Liver (tissue), 9 donors: ENCODE results near the gene TCEA3. TPM values are rescaled to one million over a fixed set of nuclear protein-coding genes. Genes with fewer than 3 reads are reported as not detected.

Source experiments
- DNase-seq: peaks from one replicate; pipeline ENCODE4 v3.0.0-alpha.2; 2017; ENCODE audit warnings: low spot score
- H3K27ac ChIP-seq, 2 donors: one replicate each; pipeline ENCODE4 v1.7.0; 2013; ENCODE audit warnings: inconsistent platforms in 2 of 2, low read length in 2 of 2, control low read depth in 1 of 2, low read depth in 1 of 2, mild to moderate bottlenecking in 1 of 2
- H3K27me3 ChIP-seq, 4 donors: one replicate each; pipeline versions ENCODE4 v1.6.1 to v1.7.0; 2013; ENCODE audit warnings: low read length in 3 of 4, inconsistent platforms in 1 of 4, mild to moderate bottlenecking in 1 of 4, moderate library complexity in 1 of 4; ENCODE audit not compliant: control insufficient read depth in 4 of 4, insufficient read depth in 4 of 4
- H3K36me3 ChIP-seq, 4 donors: one replicate each; pipeline versions ENCODE4 v1.6.1 to v1.7.0; 2013; ENCODE audit warnings: low read length in 3 of 4, mild to moderate bottlenecking in 3 of 4, low read depth in 1 of 4, moderate library complexity in 1 of 4; ENCODE audit not compliant: control insufficient read depth in 4 of 4, insufficient read depth in 3 of 4
- H3K4me1 ChIP-seq, 4 donors: one replicate each; pipeline versions ENCODE4 v1.6.1 to v1.7.0; 2013; ENCODE audit warnings: low read length in 3 of 4, mild to moderate bottlenecking in 3 of 4, moderate library complexity in 1 of 4; ENCODE audit not compliant: control insufficient read depth in 4 of 4, insufficient read depth in 4 of 4
- H3K4me3 ChIP-seq, 3 donors: one replicate each; pipeline versions ENCODE4 v1.6.1 to v1.7.0; 2013; ENCODE audit warnings: low read length in 3 of 3, control low read depth in 1 of 3, low read depth in 1 of 3, mild to moderate bottlenecking in 1 of 3
- H3K9ac ChIP-seq, 2 donors: one replicate each; pipeline ENCODE4 v1.7.0; 2013; ENCODE audit warnings: low read length in 2 of 2, mild to moderate bottlenecking in 2 of 2, moderate library complexity in 2 of 2, control low read depth in 1 of 2, low read depth in 1 of 2
- H3K9me3 ChIP-seq, 4 donors: one replicate each; pipeline versions ENCODE4 v1.6.1 to v1.7.0; 2013; ENCODE audit warnings: low read length in 3 of 4; ENCODE audit not compliant: control insufficient read depth in 4 of 4
- ATF3 ChIP-seq: IDR thresholded peaks from 2 replicates; pipeline ENCODE4 v1.6.1; 2016; ENCODE audit warnings: antibody characterized with exemption
- FOXA1 ChIP-seq: IDR thresholded peaks from 2 replicates; pipeline ENCODE4 v1.6.1; 2016; ENCODE audit warnings: antibody characterized with exemption
- GABPA ChIP-seq, 2 donors: IDR thresholded peaks in 1 of 2; conservative IDR thresholded peaks in 1 of 2; 2 replicates each; pipeline ENCODE4 v1.6.1; 2016; ENCODE audit warnings: antibody characterized with exemption in 2 of 2, mild to moderate bottlenecking in 1 of 2, moderate library complexity in 1 of 2
- HNF4A ChIP-seq, 2 donors: conservative IDR thresholded peaks; 2 replicates each; pipeline ENCODE4 v1.6.1; 2016; ENCODE audit warnings: antibody characterized with exemption in 2 of 2, mild to moderate bottlenecking in 2 of 2
- HNF4G ChIP-seq: IDR thresholded peaks from 2 replicates; pipeline ENCODE4 v1.6.1; 2016; ENCODE audit warnings: antibody characterized with exemption
- JUND ChIP-seq, 2 donors: IDR thresholded peaks; 2 replicates each; pipeline ENCODE4 v1.6.1; 2016; ENCODE audit warnings: antibody characterized with exemption in 2 of 2
- MAX ChIP-seq: IDR thresholded peaks from 2 replicates; pipeline ENCODE4 v1.6.1; 2016; ENCODE audit warnings: antibody characterized with exemption
- REST ChIP-seq: IDR thresholded peaks from 2 replicates; pipeline ENCODE4 v1.6.1; 2016; ENCODE audit warnings: antibody characterized with exemption, mild to moderate bottlenecking
- RXRA ChIP-seq, 2 donors: IDR thresholded peaks; 2 replicates each; pipeline ENCODE4 v1.6.1; 2017 to 2018; ENCODE audit warnings: antibody characterized with exemption in 2 of 2, mild to moderate bottlenecking in 1 of 2
- TAF1 ChIP-seq: conservative IDR thresholded peaks from 2 replicates; pipeline ENCODE4 v1.6.1; 2016; ENCODE audit warnings: antibody characterized with exemption, mild to moderate bottlenecking
- YY1 ChIP-seq: IDR thresholded peaks from 2 replicates; pipeline ENCODE4 v1.6.1; 2016; ENCODE audit warnings: antibody characterized with exemption, mild to moderate bottlenecking
- ZBTB33 ChIP-seq: IDR thresholded peaks from 2 replicates; pipeline ENCODE4 v1.6.1; 2016; ENCODE audit warnings: antibody characterized with exemption
- WGBS: extraction: QIAGEN DNeasy Blood & Tissue Kit; methylation state at CpG from one replicate; pipeline ENCODE4 v1.1.7; 2013; 5-methylcytosine and 5-hydroxymethylcytosine counted together
- polyA plus RNA-seq, 2 donors: library from polyadenylated mRNA; stranded (reverse) in 1 of 2; unstranded in 1 of 2; fragments of 200-250 nt in 1 of 2; fragments of >200 nt in 1 of 2; fragmentation: Nextera tagmentation in 1 of 2; extraction: Ambion mirVana in 1 of 2; gene quantifications; one replicate each; pipeline versions ENCODE4 v1.2.1 to v1.2.3, GENCODE V29; 2013 to 2015
- total RNA-seq, 2 donors: library from RNA; depleted of rRNA; stranded (reverse); fragments of >200 nt; gene quantifications; one replicate each; pipeline ENCODE4 v1.2.3, GENCODE V29; 2014
- donor health status: healthy.
- donor health status: healthy.
- donor health status: healthy.
- donor health status: healthy.
- donor health status: healthy.

The TCEA3 gene
- total and polyA plus RNA-seq, 4 donors: 29.6 to 142 (median 47.6) TPM

- no peak for TF ChIP-seq ATF3
Measured at GRCh38 chr1:23463286-23463685, 38.7 kb upstream of the TCEA3 start (continued).

- WGBS: 94% methylated on average over 2 of the region's 2 CpGs
- Histone ChIP-seq H3K4me1 (peaks cover 0 to 9% (median 3%) of the 10 kb centered on the region in 4 donors), H3K36me3 (no peaks in the 10 kb centered on the region), H3K27ac (no peak overlapping the region), H3K4me3 (no peak overlapping the region), H3K9ac (no peak overlapping the region), H3K9me3 (no peaks in the 10 kb centered on the region), H3K27me3 (no peaks in the 10 kb centered on the region)
- no peak for TF ChIP-seq MAX
- no peak for DNase-seq
Measured at GRCh38 chr1:23462766-23463165, 38.2 kb upstream of the TCEA3 start.

- 82% methylated on average over 3 of the region's 3 CpGs for WGBS
- peaks cover 3 to 25% (median 11%) of the 10 kb centered on the region in 4 donors for H3K4me1 ChIP-seq
- no peak for DNase-seq
- no peaks in the 10 kb centered on the region for H3K36me3 ChIP-seq
- H3K9ac ChIP-seq: no peak overlapping the region
- H3K27ac ChIP-seq: no peak overlapping the region
- TF ChIP-seq HNF4A (conservative IDR thresholded peaks at IDR 0.05) (no peak), TAF1 (no peak), FOXA1 (no peak), MAX (no peak), RXRA (IDR thresholded peaks at IDR 0.05) (no peak), REST (no peak)
- no peaks in the 10 kb centered on the region for H3K27me3 ChIP-seq
- H3K9me3 ChIP-seq: no peaks in the 10 kb centered on the region
- H3K4me3 ChIP-seq: no peak overlapping the region
Measured at GRCh38 chr1:23461050-23461449, 36.5 kb upstream of the TCEA3 start.

GRCh38 chr1:23460519-23460918 lies 36.0 kb upstream of the TCEA3 start:
- TF ChIP-seq ZBTB33 (no peak), JUND (IDR thresholded peaks at IDR 0.05) (no peak), GABPA (IDR thresholded peaks at IDR 0.05 in 1 of 2, conservative IDR thresholded peaks at IDR 0.05 in 1 of 2) (no peak), RXRA (IDR thresholded peaks at IDR 0.05) (no peak), YY1 (no peak), HNF4G (no peak)
- no peak overlapping the region for H3K4me3 ChIP-seq
- H3K4me1 ChIP-seq: peaks cover 5 to 31% (median 13%) of the 10 kb centered on the region in 4 donors
- WGBS: 92% methylated on average over 4 of the region's 4 CpGs
- no peaks in the 10 kb centered on the region for H3K9me3 ChIP-seq
- no peak for DNase-seq
- no peak overlapping the region for H3K9ac ChIP-seq
- no peaks in the 10 kb centered on the region for H3K36me3 ChIP-seq
- no peaks in the 10 kb centered on the region for H3K27me3 ChIP-seq
- no peak overlapping the region for H3K27ac ChIP-seq
